ENCODE results near the gene ZNF141.

- TF ChIP-seq EZH2phosphoT487 (IDR thresholded peaks at IDR 0.05; ENCODE audit: unreplicated experiment) (no peak), EZH2 (IDR thresholded peaks at IDR 0.05; ENCODE audit: low read depth, unreplicated experiment) (no peak), CTCF (conservative IDR thresholded peaks at IDR 0.05; ENCODE audit: low read depth in 2 of 2) (no peak), CREB1 (CRISPR knock-in tag; IDR thresholded peaks at IDR 0.05; ENCODE audit: low read depth) (no peak)
- TF ChIP-seq, protein P1, sequence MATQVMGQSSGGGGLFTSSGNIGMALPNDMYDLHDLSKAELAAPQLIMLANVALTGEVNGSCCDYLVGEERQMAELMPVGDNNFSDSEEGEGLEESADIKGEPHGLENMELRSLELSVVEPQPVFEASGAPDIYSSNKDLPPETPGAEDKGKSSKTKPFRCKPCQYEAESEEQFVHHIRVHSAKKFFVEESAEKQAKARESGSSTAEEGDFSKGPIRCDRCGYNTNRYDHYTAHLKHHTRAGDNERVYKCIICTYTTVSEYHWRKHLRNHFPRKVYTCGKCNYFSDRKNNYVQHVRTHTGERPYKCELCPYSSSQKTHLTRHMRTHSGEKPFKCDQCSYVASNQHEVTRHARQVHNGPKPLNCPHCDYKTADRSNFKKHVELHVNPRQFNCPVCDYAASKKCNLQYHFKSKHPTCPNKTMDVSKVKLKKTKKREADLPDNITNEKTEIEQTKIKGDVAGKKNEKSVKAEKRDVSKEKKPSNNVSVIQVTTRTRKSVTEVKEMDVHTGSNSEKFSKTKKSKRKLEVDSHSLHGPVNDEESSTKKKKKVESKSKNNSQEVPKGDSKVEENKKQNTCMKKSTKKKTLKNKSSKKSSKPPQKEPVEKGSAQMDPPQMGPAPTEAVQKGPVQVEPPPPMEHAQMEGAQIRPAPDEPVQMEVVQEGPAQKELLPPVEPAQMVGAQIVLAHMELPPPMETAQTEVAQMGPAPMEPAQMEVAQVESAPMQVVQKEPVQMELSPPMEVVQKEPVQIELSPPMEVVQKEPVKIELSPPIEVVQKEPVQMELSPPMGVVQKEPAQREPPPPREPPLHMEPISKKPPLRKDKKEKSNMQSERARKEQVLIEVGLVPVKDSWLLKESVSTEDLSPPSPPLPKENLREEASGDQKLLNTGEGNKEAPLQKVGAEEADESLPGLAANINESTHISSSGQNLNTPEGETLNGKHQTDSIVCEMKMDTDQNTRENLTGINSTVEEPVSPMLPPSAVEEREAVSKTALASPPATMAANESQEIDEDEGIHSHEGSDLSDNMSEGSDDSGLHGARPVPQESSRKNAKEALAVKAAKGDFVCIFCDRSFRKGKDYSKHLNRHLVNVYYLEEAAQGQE (IDR thresholded peaks at IDR 0.05; ENCODE audit: unreplicated experiment): no peak
Measured at GRCh38 chr4:337932-338758, 531 bp downstream of the ZNF141 start.

All from GM23338 (cell line).